GM12878 (cell line): ENCODE measurements around the gene RPL21. TPM values are rescaled to one million over a fixed set of nuclear protein-coding genes. Genes with fewer than 3 reads are reported as not detected.
"Not testable (repeated sequence)": the region's sequence is repeated elsewhere in the genome, so short reads cannot be mapped to it uniquely, and the experiment has no call there.

Experiments
- ATAC-seq: fragments of 200-7000 bp; cut with Tn5 transposase; 3 replicates; pipeline ENCODE4 v1.9.1; 2020; ENCODE audit warnings: mild to moderate bottlenecking, moderate library complexity
- BruUV-seq: library from RNA; stranded (reverse); fragments of 400-500 nt; replicated peaks from 2 replicates; lab custom pipeline; 2021; lab: Mats Ljungman, UMichigan
- CTCF ChIA-PET: fragments of 300-600 bp; sonication (Branson Sonifier 250); formaldehyde crosslinking; extraction: SDS; loops from one replicate; lab custom pipeline; 2021; ENCODE audit warnings: inconsistent platforms; lab: Yijun Ruan, JAX
- POLR2A ChIA-PET: fragments of 350-600 bp; formaldehyde crosslinking; extraction: SDS; loops from one replicate; lab custom pipeline; 2021; ENCODE audit warnings: inconsistent platforms; lab: Charles Lee
- RAD21 ChIA-PET: fragments of 300-600 bp; sonication (Branson Sonifier 250); formaldehyde crosslinking; loops from one replicate; lab custom pipeline; 2023; ENCODE audit warnings: antibody characterized with exemption; ENCODE audit not compliant: unreplicated experiment; lab: Charles Lee
- SMC1A ChIA-PET: fragments of 300-600 bp; sonication (Branson Sonifier 250); formaldehyde crosslinking; loops from one replicate; lab custom pipeline; 2023; ENCODE audit not compliant: unreplicated experiment, uncharacterized antibody; lab: Charles Lee
- DNase-seq: peaks from one replicate; pipeline ENCODE4 v3.0.0-alpha.2; 2011; ENCODE audit warnings: low read depth, low spot score
- FAIRE-seq: peaks from 3 replicates; lab custom pipeline; 2011; peaks lifted over from hg19 to GRCh38; lab: Jason Lieb, UNC
- H2AFZ ChIP-seq: 2 replicates; pipeline ENCODE4 v1.6.0; 2011; ENCODE audit warnings: low read depth, low read length, control low read depth; ENCODE audit not compliant: control insufficient read depth
- H3K27ac ChIP-seq: 2 replicates; pipeline ENCODE4 v1.5.1; 2011; ENCODE audit warnings: control low read depth; ENCODE audit not compliant: control insufficient read depth, insufficient read depth
- H3K27me3 ChIP-seq, 2 experiments: replicated peaks in 1 of 2; 2 replicates each; pipeline versions ENCODE4 v1.6.0 to v1.6.1; 2011; ENCODE audit warnings: low read length in 1 of 2; ENCODE audit not compliant: control insufficient read depth in 2 of 2, insufficient read depth in 2 of 2
- H3K36me3 ChIP-seq, 2 experiments: 2 replicates each; pipeline ENCODE4 v1.5.1; 2011; ENCODE audit warnings: low read length in 1 of 2; ENCODE audit not compliant: control insufficient read depth in 2 of 2, insufficient read depth in 2 of 2
- H3K4me1 ChIP-seq: 2 replicates; pipeline ENCODE4 v1.6.1; 2011; ENCODE audit warnings: mild to moderate bottlenecking, low read length, moderate library complexity, mixed read lengths; ENCODE audit not compliant: control insufficient read depth, insufficient read depth
- H3K4me2 ChIP-seq: 2 replicates; pipeline ENCODE4 v1.6.0; 2011; ENCODE audit warnings: control low read depth; ENCODE audit not compliant: control insufficient read depth, insufficient read depth
- H3K4me3 ChIP-seq: fragments of 200-600 bp; sonication (generic); 2 replicates; pipeline ENCODE4 v1.5.1; 2016
- H3K79me2 ChIP-seq: 2 replicates; pipeline ENCODE4 v1.6.0; 2011; ENCODE audit warnings: low read length; ENCODE audit not compliant: control insufficient read depth, insufficient read depth
- H3K9ac ChIP-seq: 2 replicates; pipeline ENCODE4 v1.8.0; 2011; ENCODE audit warnings: low read length, control low read depth, mixed read lengths; ENCODE audit not compliant: control insufficient read depth, insufficient read depth
- H3K9me3 ChIP-seq: replicated peaks from 3 replicates; pipeline ENCODE4 v1.5.1; 2011; ENCODE audit warnings: mild to moderate bottlenecking, low read length; ENCODE audit not compliant: control insufficient read depth, insufficient read depth
- H4K20me1 ChIP-seq: 2 replicates; pipeline ENCODE4 v1.6.0; 2011; ENCODE audit not compliant: control insufficient read depth, insufficient read depth
- WGBS: methylation state at CpG from one replicate; pipeline ENCODE4 v1.1.6; 2016; ENCODE audit warnings: low lambda C conversion rate; ENCODE audit not compliant: insufficient replicate concordance, insufficient coverage; ENCODE audit errors: missing lambda C conversion rate; 5-methylcytosine and 5-hydroxymethylcytosine counted together
- in situ Hi-C: fragments of 300-500 bp; cut with MboI; formaldehyde crosslinking; loops from 9 replicates; pipeline ENCODE4 v1.14.3; 2018; ENCODE audit warnings: mixed read lengths
- intact Hi-C: fragments of 100-400 bp; cut with micrococcal nuclease; formaldehyde crosslinking; loops from one replicate; pipeline ENCODE4 v1.14.2; 2022; ENCODE audit not compliant: unreplicated experiment
- polyA plus RNA-seq, 11 experiments: library from polyadenylated mRNA; depleted of rRNA in 4 of 11; unstranded in 6 of 11; stranded (reverse) in 5 of 11; fragments of >200 nt; fragmentation: Nextera tagmentation in 4 of 11; fragmentation: Illumina TruSeq in 1 of 11; extraction: Ambion mirVana in 4 of 11; extraction: Trizol in 1 of 11; gene quantifications; 1 replicate in 1 of 11; 2 replicates in 10 of 11; pipeline versions ENCODE4 v1.2.1 to v1.2.3, GENCODE V29; 2011 to 2016; ENCODE audit warnings: inconsistent platforms in 2 of 11, missing spikeins in 2 of 11, low read depth in 1 of 11
- total RNA-seq, 4 experiments: library from RNA; depleted of rRNA in 3 of 4; stranded (reverse); fragments of >200 nt in 3 of 4; fragmentation: Illumina TruSeq in 1 of 4; extraction: Trizol in 1 of 4; gene quantifications; 2 replicates each; pipeline versions ENCODE4 v1.2.1 to v1.2.3, GENCODE V29; 2013 to 2021

The RPL21 gene
- total and polyA plus RNA-seq, 10 of the 15 experiments (the other 5 are each of a cell fraction or from before 2014, with no cell fraction given), result 817 to 9,760 (median 1,698) TPM

DNA sequence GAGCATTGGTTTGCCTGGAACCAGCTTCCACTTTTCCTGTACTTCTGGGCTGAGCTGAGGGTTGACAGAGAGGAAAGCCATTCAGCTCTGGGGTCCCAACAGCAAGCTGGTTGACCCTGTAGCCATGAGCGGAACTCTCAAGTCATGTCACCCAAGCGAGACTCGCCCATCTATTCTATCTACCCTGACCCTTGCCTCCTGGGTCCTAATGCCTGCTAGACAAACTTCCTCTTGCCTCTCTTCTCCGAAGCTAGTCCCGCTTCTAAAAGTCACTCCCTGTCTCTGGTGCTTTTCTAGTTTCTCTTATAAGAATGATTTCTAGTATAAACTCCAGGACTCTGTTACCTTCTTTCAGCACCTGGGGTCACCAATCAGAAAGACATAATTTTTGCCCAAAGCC lies 38.0 kb upstream of the RPL21 start:
- H3K9ac ChIP-seq, in situ Hi-C loops, CTCF ChIA-PET, ATAC-seq, RAD21 ChIA-PET, H3K4me2 ChIP-seq, H3K4me3 ChIP-seq, H2AFZ ChIP-seq, H3K36me3 ChIP-seq, DNase-seq, BruUV-seq, intact Hi-C loops, POLR2A ChIA-PET, SMC1A ChIA-PET, H3K27ac ChIP-seq, H3K4me1 ChIP-seq, FAIRE-seq, H4K20me1 ChIP-seq, H3K79me2 ChIP-seq, H3K27me3 ChIP-seq, H3K9me3 ChIP-seq: not testable (repeated sequence)
- 33% methylated on average over 5 of the region's 5 CpGs for WGBS

- ATAC-seq, H3K79me2 ChIP-seq, intact Hi-C loops, in situ Hi-C loops, H3K36me3 ChIP-seq, DNase-seq, H3K9ac ChIP-seq, H2AFZ ChIP-seq, H3K4me2 ChIP-seq, H3K27me3 ChIP-seq, FAIRE-seq, CTCF ChIA-PET, H3K9me3 ChIP-seq, H4K20me1 ChIP-seq, RAD21 ChIA-PET, H3K27ac ChIP-seq, POLR2A ChIA-PET, BruUV-seq, H3K4me1 ChIP-seq, H3K4me3 ChIP-seq: not testable (repeated sequence)
- SMC1A ChIA-PET, result interaction anchor here (0.7 kb wide), 1 partner anchor 1039 kb away, joined by 3 read pairs; no protein-coding TSS in a partner anchor
- 56% methylated on average over 2 of the region's 2 CpGs for WGBS
Observed at GRCh38 chr13:27217791-27218190, 33.6 kb upstream of the RPL21 start.

DNA sequence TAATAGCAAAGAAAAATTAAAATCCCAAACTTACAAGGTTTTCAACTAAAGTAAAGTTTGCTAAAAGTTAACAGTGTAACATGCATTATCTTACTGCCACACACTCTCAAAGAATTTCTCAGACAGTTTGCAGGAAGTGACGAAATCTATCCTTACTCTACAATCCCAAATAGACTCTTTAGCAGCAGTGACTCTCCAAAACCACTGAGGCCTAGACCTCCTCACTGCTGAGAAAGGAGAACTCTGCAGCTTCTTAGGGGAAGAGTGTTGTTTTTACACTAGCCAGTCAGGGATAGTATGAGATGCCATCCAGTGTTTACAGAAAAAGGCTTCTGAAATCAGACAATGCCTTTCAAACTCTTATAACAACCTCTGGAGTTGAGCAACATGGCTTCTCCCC lies 32.5 kb upstream of the RPL21 start:
- intact Hi-C loops, ATAC-seq, H3K4me2 ChIP-seq, H3K79me2 ChIP-seq, H3K9ac ChIP-seq, H3K4me3 ChIP-seq, RAD21 ChIA-PET, POLR2A ChIA-PET, H2AFZ ChIP-seq, H4K20me1 ChIP-seq, H3K27ac ChIP-seq, H3K27me3 ChIP-seq, H3K36me3 ChIP-seq, CTCF ChIA-PET, BruUV-seq, H3K4me1 ChIP-seq, FAIRE-seq, H3K9me3 ChIP-seq, in situ Hi-C loops, DNase-seq: not testable (repeated sequence)
- WGBS, result 95% methylated on average over 1 of the region's 1 CpG
- SMC1A ChIA-PET, result interaction anchor here (1.7 kb wide), 1 partner anchor 87 kb away, joined by 4 read pairs; no protein-coding TSS in a partner anchor
